Stimulated activated CD8-positive, alpha-beta memory T cell treated with anti-CD3 and anti-CD28 coated beads, Interleukin-15, amount 100 ng/mL, for 4 hours (primary cell): ENCODE data around the gene GRAMD1B.

Source experiments
- DNase-seq, 2 donors: peaks; one replicate each; pipeline ENCODE4 v3.0.0-alpha.2; 2020; ENCODE audit warnings: low read depth in 2 of 2

GRAMD1B gene

DNA sequence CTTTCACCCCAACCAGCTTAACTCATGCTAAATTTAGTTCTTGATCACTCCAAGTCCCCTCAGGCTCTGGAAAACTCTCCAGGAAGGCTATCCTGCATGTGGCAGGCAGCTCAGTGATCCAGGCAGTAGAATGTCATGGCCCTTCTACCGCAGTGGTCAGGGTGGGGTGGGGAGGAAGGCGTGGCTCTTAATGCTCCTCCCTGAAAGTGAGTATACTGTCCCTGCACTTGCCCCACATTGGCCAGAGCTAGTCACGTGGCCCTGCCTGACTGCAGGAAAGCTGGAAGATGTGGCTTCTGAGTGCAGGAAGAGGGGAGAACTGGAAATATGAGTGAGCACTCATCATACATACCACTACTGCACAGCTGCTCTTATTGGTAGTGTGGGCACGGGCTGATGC lies 102.1 kb downstream of the GRAMD1B start:
- DNase-seq, result no peak

GRCh38 chr11:123535401-123535800 lies 105.3 kb downstream of the GRAMD1B start:
- DNase-seq, result no peak

- DNase-seq, result no peak
Observed at GRCh38 chr11:123536690-123537437, 106.8 kb downstream of the GRAMD1B start.

DNA sequence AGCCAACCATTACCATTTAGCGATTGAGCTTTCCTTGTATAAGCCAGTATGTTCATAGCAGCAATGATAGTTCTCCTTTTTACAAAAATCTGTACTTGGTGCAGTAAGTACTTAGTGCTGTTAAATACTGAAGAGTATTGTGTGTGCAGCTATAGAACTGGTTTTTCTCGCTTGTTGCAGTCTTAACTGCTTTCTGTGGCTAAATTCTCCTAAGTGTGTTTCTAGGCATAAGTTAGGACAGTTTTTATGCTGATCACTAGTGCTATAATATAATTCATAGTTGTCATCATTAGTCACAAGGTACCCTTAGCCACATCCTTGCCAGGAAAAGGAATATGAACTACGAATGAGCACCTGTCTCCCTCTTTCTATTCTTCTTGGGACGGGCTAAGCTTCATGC lies 107.7 kb downstream of the GRAMD1B start:
- no peak for DNase-seq

DNA sequence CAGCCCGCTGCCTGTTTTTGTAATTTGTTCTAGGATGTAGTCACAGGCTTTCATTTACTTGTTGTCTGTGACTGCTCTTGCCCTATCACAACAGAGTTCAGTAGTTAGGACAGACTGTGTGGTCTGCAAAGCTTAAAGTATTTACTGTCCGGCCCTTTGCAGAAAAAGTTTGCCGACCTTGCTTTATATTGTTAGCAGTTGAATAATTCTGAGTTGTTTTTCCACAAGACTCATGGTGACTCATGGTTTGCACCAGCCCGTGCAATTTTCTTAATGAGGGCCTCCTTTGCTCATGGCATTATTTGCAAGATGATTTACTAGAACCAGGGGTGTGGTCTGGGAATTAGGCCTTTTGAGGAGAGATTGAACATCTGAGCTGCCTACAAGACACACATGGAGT lies 113.7 kb downstream of the GRAMD1B start:
- DNase-seq, result no peak

DNA sequence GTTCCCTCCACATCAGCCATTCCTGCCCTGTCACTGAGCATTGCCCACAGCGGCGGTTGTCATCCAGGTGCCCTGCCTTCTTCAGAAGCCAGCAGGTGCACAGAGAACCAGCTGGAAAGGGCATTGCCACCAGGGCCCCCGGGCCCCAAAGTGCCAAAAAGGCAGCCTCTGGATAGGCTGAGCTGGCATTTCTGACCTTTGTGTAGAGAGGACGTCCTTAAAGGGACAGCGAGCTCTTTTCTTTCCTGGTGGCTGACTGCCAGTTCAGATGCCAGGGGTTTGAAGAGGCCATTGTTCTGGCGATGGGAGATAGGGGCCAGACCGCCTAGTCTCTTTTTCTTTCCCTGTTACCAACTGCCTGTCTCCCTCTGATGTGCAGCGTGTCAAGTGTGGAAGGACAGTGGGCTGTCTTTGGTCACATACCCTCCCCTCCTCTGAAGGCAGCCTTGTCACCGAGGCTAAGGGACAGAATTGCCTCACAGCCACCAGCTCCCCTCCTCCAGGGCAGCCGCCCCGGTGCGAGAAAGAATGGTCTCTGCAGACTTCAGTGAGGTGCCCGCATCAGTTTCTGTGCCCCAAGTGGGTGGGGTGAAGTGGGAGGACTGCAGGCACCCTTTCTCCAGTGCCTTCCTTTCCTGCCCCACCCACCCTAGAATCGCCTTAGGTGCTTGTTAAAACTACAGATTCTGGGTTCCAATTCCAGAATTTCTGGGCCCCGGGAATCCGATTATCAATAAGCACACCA lies 114.7 kb downstream of the GRAMD1B start:
- no peak for DNase-seq

DNA sequence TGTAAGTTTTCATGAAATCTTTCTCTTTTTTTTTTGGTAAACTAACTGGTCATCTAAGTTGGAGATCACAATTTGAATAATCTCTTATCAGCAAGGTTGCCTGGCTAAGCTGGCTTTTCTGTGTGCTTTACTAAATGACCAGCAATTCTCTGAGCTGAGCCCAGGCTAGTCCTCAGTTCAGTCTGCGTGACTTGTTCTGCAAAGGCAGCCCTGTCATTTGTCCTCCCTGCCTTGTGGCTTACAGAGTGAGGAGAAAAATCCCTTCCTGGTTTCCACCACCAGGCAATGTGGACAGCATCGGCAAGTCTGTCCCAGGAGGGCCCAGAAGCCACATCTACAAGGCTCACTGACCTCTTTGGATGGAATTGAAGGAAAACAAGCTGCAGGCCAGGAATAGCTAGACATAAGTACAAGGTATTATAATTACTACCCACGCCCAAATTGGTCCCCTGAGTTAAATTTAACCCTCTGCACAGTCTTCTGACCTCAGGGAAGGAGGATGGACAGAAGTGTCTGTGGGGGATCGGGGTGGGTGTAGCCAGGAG lies 115.7 kb downstream of the GRAMD1B start:
- DNase-seq, result no peak

GRCh38 chr11:123546515-123546914 lies 116.4 kb downstream of the GRAMD1B start:
- DNase-seq, result no peak

DNA sequence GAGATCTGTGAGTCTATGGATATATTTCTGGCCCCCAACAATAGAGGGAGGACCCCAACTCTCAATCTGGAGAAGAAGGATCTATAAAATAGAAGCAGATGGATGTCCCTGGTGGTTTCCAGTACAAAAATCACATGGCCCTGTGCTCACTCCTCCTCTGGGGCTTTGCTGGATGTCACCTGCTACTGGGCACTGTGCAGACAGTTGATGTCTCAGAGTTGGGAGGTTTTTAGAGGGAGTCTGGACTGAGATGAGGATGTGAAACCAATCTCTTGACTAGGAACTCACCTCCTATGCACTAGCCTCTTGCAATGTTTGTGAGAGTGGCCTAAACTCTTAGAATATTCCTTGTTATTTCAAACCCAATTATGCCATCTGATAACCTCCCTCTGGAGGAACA lies 117.1 kb downstream of the GRAMD1B start:
- DNase-seq, result no peak

DNA sequence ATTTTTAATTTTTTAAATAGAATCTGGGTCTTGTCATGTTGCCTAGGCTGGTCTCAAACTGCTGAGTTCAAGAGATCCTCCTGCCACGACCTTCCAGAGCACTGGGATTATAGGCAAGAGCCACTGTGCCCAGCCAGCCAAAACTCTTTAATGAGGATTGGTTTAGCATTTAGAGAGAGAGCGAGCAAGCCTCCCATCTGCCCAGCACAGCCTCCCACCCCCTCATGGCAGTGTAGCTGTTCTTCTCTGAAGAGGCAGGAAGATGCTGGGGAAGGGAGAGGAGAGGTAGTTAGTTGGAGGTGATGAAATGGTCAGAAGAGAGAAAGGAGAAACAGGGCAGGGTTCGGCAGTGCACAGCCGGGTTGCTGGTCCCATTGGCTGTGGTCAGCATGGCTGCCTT lies 118.7 kb downstream of the GRAMD1B start:
- no peak for DNase-seq

DNA sequence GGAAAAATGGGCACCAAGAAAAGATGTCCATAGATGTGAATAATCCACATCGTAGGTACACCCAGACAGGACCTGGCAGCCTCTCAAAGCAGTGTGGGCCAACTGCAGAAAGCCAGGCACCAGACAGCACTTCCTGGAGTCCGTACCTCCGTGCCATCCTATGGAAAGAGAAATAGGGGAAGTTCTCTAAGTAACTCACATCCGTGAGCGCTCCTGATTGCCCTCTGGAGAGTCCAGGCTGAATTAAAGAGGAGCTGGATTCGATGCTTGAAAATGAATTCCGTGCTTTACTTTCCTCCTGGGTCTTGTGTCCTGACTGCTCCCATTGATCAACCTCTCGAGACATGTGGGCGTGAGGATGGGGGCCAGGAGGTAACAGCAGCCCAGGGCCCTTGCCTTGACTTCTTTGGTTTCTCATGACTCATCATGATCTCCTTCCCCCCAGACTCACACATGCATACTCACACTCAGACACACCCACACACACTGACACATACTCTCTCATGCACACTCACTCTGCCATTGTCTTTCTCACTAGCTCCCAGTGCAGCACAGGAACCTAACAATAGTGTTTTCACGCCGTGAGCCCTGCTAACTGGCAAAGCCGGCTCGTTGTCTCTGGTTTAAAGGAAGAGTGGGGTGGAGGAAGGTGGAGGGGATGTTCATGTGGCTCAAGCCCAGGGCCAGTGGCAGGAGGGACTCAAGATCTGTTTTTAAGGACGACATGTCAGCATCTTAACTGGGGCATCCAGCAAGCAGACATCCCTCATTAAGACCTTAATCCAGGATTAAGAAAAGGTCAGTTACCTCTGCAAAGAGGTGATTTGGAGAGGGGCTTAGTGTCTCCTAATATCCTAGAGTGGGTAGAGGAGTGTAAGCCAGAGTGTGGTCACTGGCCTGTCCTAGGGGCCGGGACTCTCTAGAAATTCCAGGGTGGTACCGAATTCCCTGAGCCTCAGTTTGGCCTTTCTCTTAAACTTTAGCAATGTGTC lies 120.2 kb downstream of the GRAMD1B start:
- no peak for DNase-seq

DNA sequence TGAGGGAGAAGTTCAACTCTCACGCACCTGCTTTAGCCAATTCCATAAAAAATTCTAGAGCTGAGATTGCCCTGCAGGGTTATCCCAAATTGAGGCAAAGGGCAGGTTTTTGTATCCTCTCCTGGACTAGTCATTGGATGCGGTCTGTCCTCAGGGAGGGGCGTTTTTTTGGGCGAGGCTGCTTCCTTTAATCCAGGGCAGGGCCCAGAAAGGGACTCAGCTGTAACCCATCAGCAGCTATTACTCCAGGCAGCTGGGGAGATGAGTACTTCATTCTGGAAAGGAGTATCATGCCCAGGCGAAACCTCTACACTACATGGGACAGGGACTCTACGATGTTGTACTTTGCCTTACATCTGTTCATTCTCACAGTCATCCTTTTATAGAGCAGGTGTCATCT lies 121.0 kb downstream of the GRAMD1B start:
- no peak for DNase-seq

- no peak for DNase-seq
Observed at GRCh38 chr11:123556633-123557032, 126.6 kb downstream of the GRAMD1B start.

GRCh38 chr11:123558536-123559315 lies 128.7 kb downstream of the GRAMD1B start:
- no peak for DNase-seq

- no peak for DNase-seq
Observed at GRCh38 chr11:123559523-123559955, 129.5 kb downstream of the GRAMD1B start.

GRCh38 chr11:123560006-123560405 lies 129.9 kb downstream of the GRAMD1B start:
- no peak for DNase-seq

DNA sequence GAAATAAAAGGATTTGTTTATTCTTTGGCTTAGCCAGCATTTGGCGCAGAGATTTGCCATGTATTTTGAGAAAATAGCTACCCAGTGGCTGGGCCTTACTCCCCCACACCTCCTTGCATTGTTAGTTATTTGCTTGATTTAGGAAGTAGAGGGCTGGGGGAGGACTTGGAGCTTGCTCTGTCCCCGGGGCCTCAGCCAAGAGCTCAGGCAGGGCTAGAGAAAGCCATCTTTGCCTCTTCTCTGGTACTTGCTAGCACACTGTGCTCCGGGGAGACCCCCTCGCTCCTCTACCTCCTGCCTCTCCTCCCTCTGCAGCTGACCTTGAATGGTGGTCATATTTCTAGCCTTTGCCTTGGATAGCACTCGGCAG lies 131.3 kb downstream of the GRAMD1B start:
- DNase-seq, result no peak

DNA sequence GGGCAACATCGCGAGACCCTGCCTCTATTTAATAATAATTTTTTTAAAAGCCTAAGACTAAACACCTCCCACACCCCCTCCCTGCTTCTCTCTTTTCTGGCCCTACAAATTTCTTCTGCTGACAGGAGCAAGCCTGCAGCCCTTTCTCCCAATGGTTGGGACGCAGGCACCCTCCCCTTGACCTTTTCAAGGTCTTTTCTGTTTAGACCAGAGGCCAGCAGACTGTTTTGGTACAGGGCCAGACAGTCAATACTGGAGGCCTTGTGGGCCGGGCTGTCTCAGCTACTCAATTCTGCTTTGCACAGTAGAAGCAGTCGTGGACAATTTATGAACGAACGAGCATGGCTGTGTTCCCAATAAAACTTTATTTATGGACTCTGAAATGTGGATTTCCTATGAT lies 132.1 kb downstream of the GRAMD1B start:
- DNase-seq, result no peak

- DNase-seq, result no peak
Observed at GRCh38 chr11:123562829-123563228, 132.8 kb downstream of the GRAMD1B start.

DNA sequence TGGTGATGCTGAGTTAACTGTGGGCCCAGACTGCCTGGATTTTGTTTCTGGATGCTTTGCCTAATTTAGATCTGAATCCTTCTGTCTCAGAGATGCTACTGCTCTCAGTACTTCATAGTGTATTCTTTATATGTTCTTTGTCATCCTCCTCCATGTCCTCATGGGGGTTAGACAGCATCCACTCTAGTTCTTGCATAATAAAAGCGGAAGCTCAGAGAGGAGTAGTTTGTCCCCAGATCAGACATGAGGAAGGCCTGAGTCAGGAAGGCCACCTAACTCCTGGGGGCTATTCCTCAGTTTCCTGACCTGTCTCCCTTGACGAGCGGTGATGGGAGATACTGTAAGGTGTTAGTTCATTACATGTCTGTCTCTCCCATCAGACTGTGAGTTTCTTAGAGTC lies 134.2 kb downstream of the GRAMD1B start:
- no peak for DNase-seq

GRCh38 chr11:123566852-123567251 lies 136.8 kb downstream of the GRAMD1B start:
- no peak for DNase-seq
